ENCODE results near the gene MTX1.
A peak's percentile ranks its signal among the peaks of the same experiment; 100 is the strongest.

Gene MTX1

DNA sequence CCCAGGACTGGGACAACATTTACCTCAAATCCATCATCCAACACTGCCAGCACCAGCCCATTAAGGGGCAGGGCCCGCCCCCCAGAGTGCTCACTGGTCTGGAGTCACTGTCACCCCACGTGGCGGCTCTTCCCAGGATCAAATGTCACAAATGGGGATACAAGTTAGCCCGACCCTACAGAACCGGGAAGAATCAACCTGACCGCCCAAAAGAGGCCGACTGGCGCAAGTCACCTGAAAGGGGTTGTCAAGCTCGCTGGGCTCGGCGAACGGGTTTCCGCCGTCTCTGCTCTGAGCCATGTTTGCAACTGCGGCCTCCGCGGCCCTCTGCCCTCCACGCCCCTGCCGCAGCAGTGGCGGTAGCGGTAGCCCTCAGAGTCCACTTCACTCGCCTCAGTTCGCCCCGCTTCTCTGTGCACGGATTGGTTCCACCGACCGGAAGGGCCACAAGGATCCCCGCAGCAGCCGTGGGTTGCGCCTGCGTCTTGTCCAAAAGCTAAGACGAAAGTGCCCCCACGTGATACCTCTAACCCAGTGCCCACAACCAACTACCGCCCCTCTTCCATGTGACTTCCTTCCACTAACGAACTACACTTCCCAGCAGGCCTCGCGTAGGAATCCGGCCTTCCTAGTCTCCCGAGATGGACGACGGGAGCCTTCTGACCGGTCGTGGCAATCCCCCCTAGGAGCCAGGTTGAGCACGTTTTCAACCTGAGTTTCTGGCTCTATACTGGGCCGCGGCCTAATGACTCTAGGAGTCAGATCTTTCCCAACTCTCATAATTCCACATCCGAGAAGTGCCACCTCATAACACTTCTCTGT is 53.6 kb downstream of the MTX1 start, which contains the start of gene SCAMP3:
Gene SCAMP3 (minus strand): TSS at position 509 of the 822 bp plus-strand sequence. CDS start 209 bp downstream, at position 300.
- peak; percentile 76 for DNase-seq (ENCODE audit: low read depth)

DNA sequence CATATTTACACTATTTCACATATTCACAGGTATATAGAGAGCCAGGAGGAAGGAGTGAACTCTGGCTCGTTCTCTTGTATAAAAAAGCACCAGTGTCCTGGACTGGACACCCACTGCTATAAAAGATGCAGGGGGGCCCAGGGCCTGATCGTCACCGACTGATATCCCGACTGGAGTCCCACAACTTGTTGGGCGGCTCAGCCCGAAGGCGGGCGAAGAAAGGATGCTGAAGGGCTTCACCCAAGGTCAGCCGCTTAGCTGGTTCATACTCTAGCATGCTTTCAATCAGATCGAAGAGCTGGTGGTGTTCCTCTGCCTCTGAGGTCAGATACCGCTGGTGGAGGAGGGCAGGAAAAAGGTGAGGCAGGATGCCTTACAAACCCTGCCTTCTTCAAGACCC is 54.6 kb downstream of the MTX1 start:
- DNase-seq (ENCODE audit: low read depth): no peak
